Renal pelvis (tissue), 4 donors: Measurements from ENCODE around the gene ANK3. TPM values are rescaled to one million over a fixed set of nuclear protein-coding genes. Genes with fewer than 3 reads are reported as not detected.

ENCODE experiments used
- DNase-seq: peaks from one replicate; pipeline ENCODE4 v3.0.0-alpha.2; 2013
- polyA plus RNA-seq, 3 donors: library from polyadenylated mRNA; unstranded; fragments of 120-200 nt; gene quantifications; one replicate each; pipeline ENCODE4 v1.2.1, GENCODE V29; 2013; ENCODE audit not compliant: insufficient read length in 3 of 3

Gene ANK3
- polyA plus RNA-seq, 3 donors: 136 to 183 (median 153) TPM

DNA sequence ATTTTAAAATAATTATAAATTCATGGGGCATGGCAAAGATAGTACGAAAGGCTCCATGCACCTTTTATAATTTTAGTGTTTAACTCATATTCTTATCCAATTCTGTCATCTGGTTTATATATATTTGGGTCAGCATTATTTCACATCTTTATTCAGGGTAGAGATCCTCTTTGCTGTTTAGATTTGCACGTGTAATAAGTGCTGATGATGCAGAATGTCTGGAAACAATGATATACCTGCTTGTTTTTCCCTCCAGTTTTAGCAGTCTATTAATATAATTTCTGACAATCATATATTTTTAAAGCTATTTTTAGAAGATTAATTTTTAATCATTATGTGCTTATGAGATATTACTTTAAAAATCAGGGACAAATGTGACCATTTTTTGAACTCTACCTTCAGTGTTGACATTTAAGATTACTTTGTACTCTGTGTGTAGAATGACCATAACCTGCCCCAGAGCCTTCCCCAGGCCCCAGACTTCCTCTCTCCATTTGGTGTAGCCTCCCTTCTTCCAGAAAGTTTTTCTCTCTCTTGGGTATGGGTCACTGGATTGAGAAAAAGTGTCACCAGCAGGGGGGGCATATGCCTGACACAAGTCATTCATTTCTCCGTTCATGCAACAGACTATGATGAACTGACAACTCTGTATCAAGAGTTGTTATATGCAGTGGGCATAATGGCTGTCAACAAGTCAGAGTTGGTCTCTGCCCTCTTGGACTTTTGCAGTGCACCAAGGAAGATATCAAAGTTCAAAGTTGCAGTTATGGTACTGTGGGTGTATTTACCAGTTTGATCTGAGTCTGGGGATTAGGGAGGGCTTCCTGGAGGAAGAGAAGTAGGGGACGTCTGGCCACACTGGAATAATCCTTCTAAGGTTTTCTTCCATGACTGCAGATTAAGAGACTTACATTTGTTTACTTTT, 290.7 kb downstream of the ANK3 start:
- DNase-seq: no peak

- DNase-seq: no peak
These were observed 292.7 kb downstream of the ANK3 start for GRCh38 chr10:60096761-60097513.

GRCh38 chr10:60093317-60093716, 296.4 kb downstream of the ANK3 start:
- no peak for DNase-seq

- no peak for DNase-seq
These were observed 302.8 kb downstream of the ANK3 start for GRCh38 chr10:60086862-60087261.

- no peak for DNase-seq
These were observed 303.3 kb downstream of the ANK3 start for GRCh38 chr10:60086421-60086820.

GRCh38 chr10:60082744-60083344, 306.8 kb downstream of the ANK3 start:
- no peak for DNase-seq

GRCh38 chr10:60082341-60082740, 307.3 kb downstream of the ANK3 start:
- no peak for DNase-seq

DNA sequence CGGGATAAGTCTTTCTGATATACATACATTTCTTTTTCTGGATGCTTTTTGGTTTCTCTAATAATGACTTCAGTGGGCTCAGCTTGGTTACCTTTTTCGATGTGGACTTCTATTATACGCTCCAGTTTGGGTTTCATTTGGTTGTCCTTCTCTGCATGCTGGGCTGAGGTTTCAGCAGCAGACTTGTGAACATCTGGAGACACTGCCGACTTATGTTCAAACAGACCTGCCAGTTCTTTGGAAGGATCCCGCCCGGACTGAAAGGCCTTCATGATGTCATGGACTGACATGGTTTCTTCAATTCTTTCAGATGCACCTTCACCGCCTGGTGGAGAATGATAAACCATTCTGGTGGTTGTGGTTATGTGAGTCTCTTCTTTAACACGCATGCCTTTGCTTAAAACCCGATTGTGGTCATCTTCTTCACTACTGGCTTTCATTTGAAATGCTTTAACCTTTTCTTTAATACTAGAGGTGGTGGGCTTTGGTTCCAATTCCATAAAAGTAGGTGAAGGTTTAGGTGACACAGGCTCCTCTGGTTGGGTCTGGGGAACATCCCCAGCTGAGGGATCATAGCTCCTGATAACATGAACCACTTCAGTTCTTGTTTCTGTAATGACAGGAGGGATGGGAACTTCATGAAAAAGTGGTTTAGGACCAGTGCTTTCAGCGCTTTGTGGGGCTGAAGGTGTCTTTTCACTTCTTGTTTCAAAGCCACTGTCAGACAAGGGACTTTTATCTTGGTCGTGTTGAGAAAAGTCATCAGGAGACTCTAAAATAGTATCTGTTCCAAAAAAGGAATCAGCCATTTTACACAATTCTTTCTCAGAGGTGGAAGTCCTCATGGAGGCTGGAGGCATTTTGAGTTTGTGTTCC, 315.7 kb downstream of the ANK3 start:
- DNase-seq: no peak

DNA sequence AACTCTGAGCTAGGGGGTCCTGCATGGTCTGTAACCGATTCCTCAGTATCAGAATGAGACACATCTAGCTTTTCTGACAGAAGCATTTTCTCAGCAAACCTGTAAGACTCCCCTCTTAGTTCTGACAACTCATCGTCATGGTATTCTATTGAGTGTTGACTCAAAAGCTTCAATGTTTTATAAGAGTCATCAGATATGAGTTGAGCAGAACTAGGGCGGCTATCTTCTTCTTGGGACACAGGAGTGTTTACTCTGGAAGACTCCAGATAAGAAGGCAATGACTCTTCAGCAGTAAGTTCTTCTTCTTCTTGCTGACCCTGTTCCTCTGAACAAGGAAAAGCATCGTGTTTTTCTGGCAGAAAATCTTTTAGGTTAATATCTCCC, 316.3 kb downstream of the ANK3 start:
- no peak for DNase-seq

- no peak for DNase-seq
These were observed 320.4 kb downstream of the ANK3 start for GRCh38 chr10:60069311-60069710.

DNA sequence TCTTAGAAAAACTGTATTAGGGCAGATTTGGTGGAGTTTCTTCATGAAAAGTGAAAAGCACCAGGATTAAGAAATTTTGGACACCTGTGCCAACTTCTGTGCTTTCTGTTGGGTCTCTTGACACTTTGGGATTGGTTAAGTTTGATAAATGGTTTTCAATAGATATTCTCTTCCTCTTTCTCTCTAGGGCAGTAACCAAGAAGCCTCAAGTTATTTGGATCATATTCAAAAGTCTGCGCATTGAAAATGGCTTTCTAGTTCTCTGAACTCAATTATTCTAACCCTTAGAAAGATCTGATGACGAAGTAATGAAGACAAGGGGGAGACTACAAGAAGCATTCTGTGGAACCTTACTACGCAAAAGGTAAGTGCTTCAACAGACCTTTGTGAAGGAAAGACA, 339.3 kb downstream of the ANK3 start:
- no peak for DNase-seq

- peak; percentile 28 for DNase-seq
These were observed 341.6 kb downstream of the ANK3 start for GRCh38 chr10:60048091-60048501.

- DNase-seq: no peak
These were observed 344.1 kb downstream of the ANK3 start for GRCh38 chr10:60045571-60045970.

GRCh38 chr10:60044971-60045370, 344.7 kb downstream of the ANK3 start:
- DNase-seq: no peak

DNA sequence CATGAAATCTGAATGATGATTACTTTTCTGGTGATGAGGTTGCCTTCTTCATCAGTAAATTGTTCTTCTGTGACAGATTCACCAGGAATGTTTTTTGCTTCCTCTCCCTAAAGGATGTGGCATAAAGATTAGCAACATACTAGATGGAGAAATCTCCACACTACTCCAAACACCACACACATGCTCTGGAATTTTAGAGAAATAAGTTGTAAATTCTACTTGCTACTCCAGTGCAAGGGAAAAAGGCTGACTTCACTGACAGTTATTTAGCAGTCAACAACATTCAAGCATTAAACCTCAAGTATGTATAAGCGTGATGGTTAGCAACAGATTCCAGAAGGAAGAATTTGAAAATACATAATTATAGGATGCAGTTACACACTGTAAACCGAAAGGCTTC, 345.4 kb downstream of the ANK3 start:
- DNase-seq: no peak

DNA sequence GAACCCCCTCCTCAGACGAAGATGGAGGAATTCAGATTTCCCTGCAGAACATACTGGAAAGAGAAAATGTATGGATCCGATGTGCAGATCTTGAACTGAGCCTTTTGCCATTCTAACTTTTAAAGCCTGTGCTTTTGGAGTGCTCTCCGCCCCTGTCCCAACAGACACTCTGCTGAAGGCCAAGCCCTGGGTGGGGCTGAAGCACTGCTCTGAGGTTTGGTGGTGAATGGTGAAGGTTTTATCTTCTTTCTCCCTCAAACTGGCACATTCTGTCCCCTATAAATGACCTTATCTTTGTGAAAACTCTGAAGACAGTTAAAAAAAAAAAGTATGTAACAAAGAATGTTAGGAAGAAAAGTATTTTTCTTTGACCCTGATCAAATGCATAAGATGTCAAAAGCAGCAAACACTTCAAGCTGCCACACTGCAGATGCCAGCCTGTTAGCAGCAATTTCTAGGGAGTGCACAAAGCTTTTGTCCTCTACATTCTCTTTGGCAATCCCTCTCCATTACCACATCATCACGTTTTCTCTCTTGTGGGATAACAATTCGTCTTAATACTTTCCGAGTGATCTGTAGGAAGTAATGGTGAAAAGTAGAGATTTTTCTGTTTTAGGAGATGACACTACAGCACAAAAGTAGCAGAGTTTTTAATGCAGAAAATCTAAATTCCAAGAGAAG, 346.0 kb downstream of the ANK3 start:
- no peak for DNase-seq

DNA sequence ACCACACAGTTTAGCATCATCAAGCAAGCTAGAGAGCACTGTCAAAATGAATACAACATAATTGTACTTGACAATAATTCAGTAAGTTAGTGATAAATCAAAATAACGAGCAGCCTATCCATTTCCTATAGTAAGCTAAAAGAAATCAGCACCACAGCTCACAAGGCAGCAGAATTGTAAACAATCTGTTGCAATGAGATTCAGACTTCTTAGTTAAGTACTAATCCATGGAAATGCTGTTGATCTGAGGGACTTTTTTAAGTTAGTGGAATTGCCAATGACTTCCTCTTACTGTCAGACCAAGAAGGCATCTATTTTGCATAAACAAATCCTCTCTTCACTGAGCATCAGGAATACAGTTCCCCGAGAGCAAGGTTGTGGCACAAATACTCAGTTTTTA, 346.8 kb downstream of the ANK3 start:
- DNase-seq: no peak

DNA sequence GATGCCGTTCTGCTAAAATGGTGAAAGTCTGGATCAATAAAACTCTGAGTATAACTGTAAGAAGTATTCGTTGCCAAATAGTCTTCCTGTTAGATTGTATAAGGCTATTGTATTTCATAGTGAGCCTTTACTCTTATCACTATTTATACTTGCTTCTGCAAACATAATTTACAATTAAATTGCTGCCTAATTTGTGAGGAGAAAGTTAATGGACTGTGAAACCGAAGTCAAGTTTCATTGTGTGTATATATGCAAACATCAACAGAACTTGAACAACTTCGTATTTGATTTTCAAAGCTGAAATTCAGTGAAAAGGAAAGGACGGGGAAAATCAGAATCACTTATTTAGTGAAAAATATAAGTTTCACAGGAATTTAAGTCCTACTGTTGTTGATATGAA, 347.4 kb downstream of the ANK3 start:
- no peak for DNase-seq

- no peak for DNase-seq
These were observed 348.1 kb downstream of the ANK3 start for GRCh38 chr10:60041489-60042133.

- DNase-seq: no peak
These were observed 349.5 kb downstream of the ANK3 start for GRCh38 chr10:60040014-60040662.
